Measurements from ENCODE around the gene PRAC1.
A peak's percentile ranks its signal among the peaks of the same experiment; 100 is the strongest.
"Not testable (repeated sequence)": the region's sequence is repeated elsewhere in the genome, so short reads cannot be mapped to it uniquely, and the experiment has no call there.

PRAC1 gene

DNA sequence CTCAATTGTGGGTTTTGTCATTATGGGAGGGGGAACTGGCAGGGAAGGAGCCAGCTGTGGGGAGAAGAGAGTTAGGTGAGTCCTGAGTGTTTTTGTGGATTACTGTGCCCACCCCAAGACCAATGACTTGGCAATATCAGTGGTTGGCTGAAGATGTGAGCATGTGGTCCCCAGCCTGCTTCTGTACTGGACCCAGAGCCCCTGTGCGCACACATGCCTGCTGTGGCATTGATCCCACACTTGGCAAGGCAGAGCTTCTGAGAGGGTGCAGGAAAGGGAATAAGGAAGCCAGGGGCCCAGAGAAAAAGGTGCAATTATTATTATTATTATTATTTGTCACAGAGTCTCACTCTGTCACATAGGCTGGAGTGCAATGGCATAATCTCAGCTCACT, 1.3 kb downstream of the PRAC1 start:
- no peak for DNase-seq (ENCODE audit: low read depth in 2 of 2)
- TF ChIP-seq, protein P1, sequence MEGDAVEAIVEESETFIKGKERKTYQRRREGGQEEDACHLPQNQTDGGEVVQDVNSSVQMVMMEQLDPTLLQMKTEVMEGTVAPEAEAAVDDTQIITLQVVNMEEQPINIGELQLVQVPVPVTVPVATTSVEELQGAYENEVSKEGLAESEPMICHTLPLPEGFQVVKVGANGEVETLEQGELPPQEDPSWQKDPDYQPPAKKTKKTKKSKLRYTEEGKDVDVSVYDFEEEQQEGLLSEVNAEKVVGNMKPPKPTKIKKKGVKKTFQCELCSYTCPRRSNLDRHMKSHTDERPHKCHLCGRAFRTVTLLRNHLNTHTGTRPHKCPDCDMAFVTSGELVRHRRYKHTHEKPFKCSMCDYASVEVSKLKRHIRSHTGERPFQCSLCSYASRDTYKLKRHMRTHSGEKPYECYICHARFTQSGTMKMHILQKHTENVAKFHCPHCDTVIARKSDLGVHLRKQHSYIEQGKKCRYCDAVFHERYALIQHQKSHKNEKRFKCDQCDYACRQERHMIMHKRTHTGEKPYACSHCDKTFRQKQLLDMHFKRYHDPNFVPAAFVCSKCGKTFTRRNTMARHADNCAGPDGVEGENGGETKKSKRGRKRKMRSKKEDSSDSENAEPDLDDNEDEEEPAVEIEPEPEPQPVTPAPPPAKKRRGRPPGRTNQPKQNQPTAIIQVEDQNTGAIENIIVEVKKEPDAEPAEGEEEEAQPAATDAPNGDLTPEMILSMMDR (IDR thresholded peaks at IDR 0.05; ENCODE audit: low read depth, low read length): no peak
- H3K4me3 ChIP-seq (replicated peaks in 1 of 2; ENCODE audit: low read depth in 2 of 2, low read length in 2 of 2): no peak overlapping the region

DNA sequence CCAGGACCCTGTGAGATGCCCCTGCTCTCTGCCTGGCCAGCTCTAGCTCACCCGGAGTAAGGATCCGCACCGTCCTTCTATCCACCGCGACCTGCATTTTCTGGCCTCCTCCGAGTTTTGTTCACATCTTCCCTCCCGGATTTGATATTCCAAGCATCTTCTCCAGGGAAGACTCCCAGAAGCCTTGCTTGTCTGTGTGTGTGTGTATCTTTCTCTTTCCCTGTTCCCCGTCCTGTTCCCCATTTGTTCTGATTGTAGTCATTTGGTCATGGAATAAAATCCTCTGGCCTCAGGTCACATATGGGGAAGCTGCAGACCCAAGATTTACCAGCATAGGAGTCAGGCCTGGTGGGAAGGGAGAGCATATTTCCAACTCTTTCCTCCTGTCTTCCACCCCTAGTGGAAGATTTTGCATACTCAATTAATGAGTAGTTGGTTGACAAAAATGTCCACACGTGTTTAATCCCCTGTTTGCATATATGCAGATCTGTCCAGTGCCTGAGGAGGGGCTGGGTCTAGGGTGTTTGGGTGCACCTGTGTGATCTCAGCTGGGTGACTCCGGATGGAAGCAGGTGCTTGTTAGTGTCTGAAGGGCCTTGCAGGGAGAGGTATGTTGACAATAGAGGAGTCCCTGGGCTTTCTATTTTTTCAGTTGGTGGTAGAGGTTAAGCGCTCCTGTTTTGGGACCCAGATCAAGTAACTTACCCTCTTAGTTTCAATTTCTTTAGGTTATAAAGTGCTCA, 1.9 kb downstream of the PRAC1 start:
- no peak overlapping the region for H3K4me3 ChIP-seq (replicated peaks in 1 of 2; ENCODE audit: low read depth in 2 of 2, low read length in 2 of 2)
- TF ChIP-seq, protein P1 (IDR thresholded peaks at IDR 0.05; ENCODE audit: low read depth, low read length): no peak
- DNase-seq (ENCODE audit: low read depth in 2 of 2): no peak

DNA sequence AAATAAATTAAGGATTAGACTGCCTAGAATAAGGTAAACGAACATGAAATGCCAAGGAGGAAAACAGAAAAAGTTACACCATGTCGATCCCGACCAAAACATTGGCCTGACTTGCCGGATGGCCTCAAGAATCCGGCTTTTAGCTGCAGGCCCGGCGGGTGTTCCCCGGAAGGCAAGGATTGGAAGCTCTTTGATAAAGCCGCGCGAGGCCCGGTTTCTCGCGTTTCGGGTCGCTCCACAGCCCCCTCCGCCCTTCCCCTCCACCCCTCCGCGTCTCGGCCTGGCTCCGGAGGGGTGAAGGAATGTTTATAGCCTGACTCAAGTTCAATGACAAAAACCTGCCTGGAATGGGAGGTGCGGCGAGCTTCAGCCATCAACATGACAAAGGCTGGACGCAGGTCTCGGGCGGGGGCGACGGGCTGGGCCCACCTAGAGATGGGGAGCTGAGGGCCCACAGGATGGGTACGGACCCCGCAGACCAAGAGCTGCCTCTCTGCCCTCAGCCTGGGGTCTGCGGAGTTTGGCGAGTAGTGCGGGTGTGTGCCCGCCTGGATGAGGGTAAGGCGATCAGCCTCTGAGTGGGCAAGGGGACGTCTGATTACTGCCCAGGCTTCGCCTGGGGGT, 2.6 kb downstream of the PRAC1 start:
- DNase-seq (ENCODE audit: low read depth in 2 of 2): peak in 1 of 2 donors; percentile 13
- no peak overlapping the region for H3K4me3 ChIP-seq (replicated peaks in 1 of 2; ENCODE audit: low read depth in 2 of 2, low read length in 2 of 2)
- TF ChIP-seq, protein P1 (IDR thresholded peaks at IDR 0.05; ENCODE audit: low read depth, low read length): no peak

DNA sequence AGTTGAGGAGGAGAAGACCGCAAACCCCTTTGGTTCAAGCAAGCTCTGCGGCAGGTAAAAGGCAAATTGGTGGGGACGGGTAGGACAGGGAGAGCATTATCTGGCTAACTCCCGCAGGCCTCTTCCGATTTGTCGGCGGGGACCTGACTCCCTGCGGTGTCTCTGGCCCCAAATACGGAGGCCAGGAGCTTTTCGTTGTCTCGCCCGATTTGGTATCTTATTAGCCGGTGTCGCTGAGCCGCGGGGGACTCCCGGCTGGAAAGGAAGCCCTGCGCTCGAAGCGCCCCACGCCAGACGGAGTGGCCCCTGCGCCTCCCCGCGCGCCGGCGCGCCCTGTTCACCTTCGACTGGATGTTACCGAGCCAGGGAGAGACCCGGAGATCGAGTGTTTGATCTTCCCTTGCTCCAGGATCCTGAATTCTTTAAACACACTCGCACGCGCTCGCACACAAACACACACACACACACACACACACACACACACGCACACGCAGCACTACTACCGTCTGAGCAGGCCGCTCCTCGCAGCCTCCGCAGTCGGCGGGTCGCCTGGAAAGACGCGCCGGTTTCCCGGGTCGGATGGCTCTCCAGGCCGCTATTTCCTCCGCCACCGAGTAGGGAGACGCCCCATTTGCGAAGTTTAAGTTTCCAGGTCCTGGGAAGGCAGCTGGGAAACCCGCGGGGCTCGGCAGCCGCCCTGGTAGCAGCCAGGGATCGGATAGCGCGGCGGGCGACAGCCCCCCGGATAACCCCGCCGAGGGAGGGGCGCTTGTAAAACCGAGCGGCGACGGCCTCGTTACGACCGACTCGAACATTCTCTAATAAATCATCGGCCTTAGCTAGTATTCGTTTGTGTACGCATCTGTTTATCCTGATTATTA, 3.3 kb downstream of the PRAC1 start:
- no peak overlapping the region for H3K4me3 ChIP-seq (replicated peaks in 1 of 2; ENCODE audit: low read depth in 2 of 2, low read length in 2 of 2)
- DNase-seq (ENCODE audit: low read depth in 2 of 2): no peak
- TF ChIP-seq, protein P1 (IDR thresholded peaks at IDR 0.05; ENCODE audit: low read depth, low read length): no peak

DNA sequence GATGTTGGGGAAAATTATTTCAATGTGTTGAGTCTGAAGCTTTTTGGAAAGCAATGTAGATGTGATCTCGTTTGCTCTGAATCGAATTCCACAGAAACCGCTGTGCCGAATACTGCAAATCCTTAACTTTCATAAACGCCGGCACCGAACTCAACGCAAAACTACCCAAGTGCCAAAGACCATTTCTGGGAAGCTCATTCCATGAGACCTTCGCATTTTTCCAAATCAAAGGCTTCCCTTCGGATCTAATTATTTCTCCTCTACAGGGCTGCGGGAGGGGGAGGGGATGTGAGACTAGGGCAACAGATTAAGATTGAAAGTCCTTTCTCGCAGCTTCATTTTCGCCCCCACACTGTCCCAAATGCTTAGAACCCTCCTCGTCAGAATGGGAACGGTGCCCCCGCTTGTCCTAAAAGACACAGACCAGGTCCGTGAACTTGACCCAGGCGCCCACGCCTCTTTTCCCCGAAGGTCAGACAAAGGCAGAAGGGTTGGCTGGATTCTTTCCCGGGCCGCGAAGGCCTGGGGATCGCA, 4.0 kb downstream of the PRAC1 start:
- TF ChIP-seq, protein P1 (IDR thresholded peaks at IDR 0.05; ENCODE audit: low read depth, low read length): no peak
- DNase-seq (ENCODE audit: low read depth in 2 of 2): no peak
- no peak overlapping the region for H3K4me3 ChIP-seq (replicated peaks in 1 of 2; ENCODE audit: low read depth in 2 of 2, low read length in 2 of 2)

DNA sequence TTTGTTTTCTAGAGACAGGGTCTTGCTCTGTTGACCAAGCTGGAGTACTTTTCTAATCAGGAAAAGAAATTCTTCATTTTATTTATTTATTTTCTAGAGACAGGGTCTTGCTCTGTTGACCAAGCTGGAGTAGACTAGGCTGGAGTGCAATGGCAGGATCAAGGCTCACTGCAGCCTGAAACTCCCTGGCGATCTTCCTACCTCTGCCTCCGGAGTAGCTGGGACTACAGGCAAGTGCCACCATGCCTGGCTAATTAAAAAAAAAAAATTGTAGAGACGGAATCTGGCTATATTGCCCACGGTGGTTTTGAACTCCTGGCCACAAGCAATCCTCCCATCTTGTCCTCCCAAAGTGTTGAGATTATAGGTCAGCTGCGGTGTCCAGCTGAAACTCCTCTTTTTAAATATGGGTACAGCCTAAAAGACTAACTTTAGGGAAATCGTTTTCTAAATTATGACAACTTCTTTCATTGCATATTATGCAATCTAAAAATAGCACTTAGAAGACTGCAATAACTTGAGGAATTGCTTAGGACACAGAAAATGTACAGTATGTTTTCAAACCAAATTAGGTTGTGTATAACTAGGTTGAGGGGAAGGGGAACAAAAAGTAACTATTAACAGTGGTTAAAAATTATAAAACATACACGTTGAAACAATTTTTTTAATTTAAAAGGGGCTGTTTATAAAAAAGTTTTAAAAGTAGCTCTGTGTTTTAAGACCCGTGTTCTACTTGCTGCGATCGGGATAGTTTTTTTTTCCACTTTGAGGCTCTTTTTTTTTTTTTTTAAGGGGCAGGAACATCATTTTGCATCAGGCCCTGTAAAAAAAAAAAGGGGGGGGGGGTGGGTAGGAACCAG, 4.7 kb downstream of the PRAC1 start:
- TF ChIP-seq, protein P1 (IDR thresholded peaks at IDR 0.05; ENCODE audit: low read depth, low read length): no peak
- H3K4me3 ChIP-seq (replicated peaks in 1 of 2; ENCODE audit: low read depth in 2 of 2, low read length in 2 of 2): no peak overlapping the region

DNA sequence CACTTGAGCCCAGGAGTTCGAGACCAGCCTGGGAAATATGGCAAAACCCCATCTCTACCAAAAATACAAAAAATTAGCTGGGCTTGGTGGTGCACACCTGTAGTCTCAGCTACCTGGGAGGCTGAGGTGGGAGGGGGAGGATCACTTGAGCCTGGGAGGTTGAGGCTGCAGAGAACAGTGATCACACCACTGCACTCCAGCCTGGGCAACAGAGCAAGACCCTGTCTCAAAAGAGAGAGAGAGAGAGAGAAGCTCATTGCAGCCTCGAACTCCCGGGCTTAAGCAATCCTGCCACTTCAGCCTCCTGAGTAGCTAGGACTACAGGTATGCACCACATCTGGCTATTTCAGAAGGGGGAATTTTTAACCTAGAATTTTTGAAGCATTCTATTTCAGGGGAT, 5.8 kb downstream of the PRAC1 start:
- H3K4me3 ChIP-seq (replicated peaks in 1 of 2; ENCODE audit: low read depth in 2 of 2, low read length in 2 of 2); DNase-seq (ENCODE audit: low read depth in 2 of 2): not testable (repeated sequence)

More for the DNA sequence above, 4.7 kb downstream of the PRAC1 start:
- DNase-seq (ENCODE audit: low read depth in 2 of 2): no peak
